HL-60 (cell line): ENCODE results near the gene TEC.

Source experiments
- POLR2AphosphoS5 ChIP-seq: IDR thresholded peaks from 2 replicates; pipeline ENCODE4 v1.6.1; 2012; ENCODE audit warnings: low read depth
- TF ChIP-seq, protein P1 (sequence below): IDR thresholded peaks from one replicate; pipeline ENCODE4 v1.5.1; 2011; ENCODE audit warnings: low read length, control low read depth, inconsistent platforms; ENCODE audit not compliant: insufficient read depth
- TF ChIP-seq, protein P2 (sequence below): IDR thresholded peaks from 2 replicates; pipeline ENCODE4 v1.6.1; 2012; ENCODE audit warnings: low read depth; ENCODE audit not compliant: insufficient replicate concordance

DNA sequence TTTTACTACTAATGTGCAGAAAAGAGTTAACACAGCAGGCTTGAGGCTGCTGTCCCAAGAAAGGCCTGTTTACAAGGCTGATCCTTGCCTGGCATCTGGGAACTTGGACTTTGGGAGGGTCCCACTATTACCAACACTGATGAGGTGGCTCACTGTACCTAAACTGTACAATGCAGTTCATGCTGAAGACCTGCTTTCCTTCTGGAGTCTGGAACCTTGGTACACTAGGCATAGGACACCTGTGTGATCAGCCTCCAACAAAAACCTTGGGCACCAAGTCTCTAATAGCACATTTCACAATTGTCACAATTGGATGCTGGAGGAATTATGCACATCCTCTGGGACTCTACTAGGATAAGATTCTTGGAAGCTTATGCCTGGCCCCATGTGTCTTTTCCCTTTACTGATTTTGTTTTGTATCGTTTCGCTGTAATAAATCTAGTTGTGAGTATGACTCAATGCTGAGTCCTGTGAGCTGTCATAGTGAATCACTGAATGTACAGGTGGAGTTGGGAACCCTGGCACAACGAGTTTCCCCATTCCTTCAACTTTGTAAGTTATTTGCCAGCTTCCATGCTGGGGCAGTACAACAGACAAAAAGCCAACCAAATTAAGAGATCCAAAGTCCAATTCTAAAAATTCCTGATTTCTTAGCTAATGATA is 45.9 kb downstream of the TEC start:
- TF ChIP-seq, protein P1, sequence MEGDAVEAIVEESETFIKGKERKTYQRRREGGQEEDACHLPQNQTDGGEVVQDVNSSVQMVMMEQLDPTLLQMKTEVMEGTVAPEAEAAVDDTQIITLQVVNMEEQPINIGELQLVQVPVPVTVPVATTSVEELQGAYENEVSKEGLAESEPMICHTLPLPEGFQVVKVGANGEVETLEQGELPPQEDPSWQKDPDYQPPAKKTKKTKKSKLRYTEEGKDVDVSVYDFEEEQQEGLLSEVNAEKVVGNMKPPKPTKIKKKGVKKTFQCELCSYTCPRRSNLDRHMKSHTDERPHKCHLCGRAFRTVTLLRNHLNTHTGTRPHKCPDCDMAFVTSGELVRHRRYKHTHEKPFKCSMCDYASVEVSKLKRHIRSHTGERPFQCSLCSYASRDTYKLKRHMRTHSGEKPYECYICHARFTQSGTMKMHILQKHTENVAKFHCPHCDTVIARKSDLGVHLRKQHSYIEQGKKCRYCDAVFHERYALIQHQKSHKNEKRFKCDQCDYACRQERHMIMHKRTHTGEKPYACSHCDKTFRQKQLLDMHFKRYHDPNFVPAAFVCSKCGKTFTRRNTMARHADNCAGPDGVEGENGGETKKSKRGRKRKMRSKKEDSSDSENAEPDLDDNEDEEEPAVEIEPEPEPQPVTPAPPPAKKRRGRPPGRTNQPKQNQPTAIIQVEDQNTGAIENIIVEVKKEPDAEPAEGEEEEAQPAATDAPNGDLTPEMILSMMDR, result no peak
- TF ChIP-seq POLR2AphosphoS5, result no peak
- TF ChIP-seq, protein P2, sequence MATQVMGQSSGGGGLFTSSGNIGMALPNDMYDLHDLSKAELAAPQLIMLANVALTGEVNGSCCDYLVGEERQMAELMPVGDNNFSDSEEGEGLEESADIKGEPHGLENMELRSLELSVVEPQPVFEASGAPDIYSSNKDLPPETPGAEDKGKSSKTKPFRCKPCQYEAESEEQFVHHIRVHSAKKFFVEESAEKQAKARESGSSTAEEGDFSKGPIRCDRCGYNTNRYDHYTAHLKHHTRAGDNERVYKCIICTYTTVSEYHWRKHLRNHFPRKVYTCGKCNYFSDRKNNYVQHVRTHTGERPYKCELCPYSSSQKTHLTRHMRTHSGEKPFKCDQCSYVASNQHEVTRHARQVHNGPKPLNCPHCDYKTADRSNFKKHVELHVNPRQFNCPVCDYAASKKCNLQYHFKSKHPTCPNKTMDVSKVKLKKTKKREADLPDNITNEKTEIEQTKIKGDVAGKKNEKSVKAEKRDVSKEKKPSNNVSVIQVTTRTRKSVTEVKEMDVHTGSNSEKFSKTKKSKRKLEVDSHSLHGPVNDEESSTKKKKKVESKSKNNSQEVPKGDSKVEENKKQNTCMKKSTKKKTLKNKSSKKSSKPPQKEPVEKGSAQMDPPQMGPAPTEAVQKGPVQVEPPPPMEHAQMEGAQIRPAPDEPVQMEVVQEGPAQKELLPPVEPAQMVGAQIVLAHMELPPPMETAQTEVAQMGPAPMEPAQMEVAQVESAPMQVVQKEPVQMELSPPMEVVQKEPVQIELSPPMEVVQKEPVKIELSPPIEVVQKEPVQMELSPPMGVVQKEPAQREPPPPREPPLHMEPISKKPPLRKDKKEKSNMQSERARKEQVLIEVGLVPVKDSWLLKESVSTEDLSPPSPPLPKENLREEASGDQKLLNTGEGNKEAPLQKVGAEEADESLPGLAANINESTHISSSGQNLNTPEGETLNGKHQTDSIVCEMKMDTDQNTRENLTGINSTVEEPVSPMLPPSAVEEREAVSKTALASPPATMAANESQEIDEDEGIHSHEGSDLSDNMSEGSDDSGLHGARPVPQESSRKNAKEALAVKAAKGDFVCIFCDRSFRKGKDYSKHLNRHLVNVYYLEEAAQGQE, result no peak
